HG03521 (cell line): ENCODE data around the gene NXN.
"Not testable (repeated sequence)": the region's sequence is repeated elsewhere in the genome, so short reads cannot be mapped to it uniquely, and the experiment has no call there.

Experiments used
- ATAC-seq: cut with Tn5 transposase; IDR thresholded peaks from one replicate; pipeline ENCODE4 v1.9.1; 2021; ENCODE audit warnings: mild to moderate bottlenecking, moderate library complexity; ENCODE audit not compliant: unreplicated experiment

NXN gene

DNA sequence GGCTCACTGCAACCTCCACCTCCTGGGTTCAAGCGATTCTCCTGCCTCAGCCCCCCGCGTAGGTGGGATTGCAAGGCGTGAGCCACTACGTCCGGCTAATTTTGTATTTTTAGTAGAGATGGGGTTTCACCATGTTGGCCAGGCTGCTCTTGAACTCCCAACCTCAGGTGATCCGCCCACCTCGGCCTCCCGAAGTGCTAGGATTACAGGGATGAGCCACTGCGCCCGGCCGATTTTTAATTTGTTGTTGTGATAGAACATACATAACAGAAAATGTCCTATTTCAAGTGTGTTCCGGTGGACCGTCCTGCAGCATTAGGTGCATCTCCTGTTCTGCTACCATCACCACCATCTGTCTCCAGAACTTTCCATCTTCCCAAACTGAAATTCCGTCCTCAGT is 55.3 kb downstream of the NXN start:
- ATAC-seq: not testable (repeated sequence)

DNA sequence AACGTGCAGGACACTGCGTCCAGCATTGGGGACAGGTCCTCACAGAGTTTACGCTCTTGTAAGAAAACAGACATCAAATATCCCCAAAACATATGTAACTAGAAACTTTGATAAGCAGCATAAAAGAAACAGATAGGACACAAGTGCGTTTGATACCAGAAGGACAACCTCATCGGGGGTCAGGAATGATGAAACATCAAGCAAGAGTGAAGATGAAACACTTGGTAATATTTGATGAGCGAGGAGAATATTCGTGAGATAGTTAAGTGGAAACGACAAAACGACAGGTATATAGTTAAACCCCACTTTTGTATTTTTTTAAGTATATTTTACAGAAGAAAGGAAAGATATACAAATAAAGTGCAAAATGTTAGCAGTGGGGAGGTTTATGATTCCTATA is 55.9 kb downstream of the NXN start:
- ATAC-seq: no peak

DNA sequence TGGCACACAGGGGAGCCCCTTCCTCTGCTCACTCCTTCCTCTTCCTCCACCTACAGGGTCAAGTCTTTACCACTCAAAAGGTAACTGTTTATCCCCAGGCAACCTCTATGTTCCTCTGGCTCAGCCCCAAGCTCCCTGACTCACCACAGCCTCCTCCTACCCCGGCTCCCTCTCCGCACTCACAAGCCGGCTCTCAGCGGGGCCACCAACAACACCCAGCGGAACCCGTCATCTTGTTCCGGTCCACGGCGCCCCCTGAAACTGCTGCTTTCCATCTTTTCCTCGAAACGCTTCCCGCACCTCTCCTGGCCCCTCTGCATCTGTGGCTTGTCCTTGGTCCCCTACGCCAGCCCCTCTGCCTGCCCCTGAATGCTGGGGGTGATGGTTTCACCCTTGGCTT is 58.4 kb downstream of the NXN start:
- no peak for ATAC-seq

DNA sequence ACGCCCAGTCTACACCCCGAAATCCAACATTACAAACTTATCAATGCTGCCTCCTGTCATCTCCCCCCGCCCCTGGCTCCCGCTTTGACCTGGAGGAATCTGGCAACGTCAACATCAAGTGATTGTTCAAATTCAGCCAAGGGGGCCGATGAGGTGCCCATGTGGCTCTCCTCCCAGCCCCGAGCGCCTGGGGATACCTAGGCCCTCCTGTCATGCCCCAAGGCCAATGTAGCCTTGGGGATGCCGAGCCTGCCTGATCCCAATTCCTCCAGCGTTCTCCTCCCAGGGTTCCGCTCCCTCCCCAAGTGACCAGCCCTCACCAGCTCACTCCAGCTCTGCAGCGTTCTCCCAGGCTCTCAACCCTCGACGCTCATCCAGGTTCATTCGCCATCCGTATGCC is 59.4 kb downstream of the NXN start:
- no peak for ATAC-seq

DNA sequence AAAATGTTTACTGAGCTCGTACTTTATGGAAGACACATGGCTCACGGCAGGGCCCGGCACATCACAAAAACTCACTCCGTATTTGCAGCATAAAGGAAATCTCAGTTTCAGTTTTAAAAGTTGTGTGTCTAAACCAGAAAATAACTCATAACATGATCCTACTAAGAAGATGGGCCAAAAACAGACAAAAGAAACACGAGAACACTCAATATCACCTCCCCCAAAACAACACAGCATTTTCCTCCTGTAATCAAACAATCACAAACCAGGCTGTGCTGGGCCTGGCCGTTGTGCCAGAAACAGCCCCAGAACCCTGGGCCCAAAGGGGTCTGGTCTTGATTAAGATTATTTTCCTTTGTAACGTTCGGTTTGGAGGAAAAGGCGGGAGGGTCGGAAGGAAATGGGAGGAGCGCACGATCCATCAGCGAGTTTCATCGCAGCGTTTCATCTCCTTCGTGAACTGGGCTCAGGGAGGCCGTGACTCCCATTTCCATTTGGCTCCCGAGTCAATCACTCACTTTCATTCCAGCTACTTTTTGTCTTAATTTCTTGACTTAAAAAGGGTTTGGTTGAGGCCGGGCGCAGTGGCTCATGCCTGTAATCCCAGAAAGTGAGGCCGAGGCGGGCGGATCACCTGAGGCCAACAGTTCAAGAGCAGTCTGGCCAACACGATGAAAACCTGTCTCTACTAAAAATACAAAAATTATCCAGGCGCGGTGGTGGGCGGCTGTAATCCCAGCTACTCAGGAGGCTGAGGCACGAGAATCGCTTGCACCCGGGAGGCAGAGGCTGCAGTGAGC is 61.4 kb downstream of the NXN start:
- no peak for ATAC-seq

DNA sequence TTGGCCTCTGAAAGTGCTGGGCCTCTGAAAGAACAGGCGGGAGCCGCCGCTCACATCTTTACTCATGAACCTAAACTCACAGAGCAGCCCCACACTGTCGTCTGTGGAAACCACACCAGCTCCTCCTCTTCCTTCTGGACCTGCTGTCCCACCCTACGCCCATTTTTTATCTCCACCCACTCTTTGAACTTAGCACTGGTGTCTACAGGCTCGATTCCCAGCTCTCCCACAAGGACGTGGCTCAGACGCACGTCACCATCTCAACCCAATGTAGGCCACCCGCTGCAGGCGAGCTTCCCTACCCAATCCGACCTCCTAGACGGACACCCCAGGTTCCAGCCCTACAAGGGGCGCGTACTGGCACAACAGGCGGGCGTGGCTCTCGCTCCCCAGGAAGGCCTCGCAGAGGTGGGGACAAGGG is 62.2 kb downstream of the NXN start:
- no peak for ATAC-seq

DNA sequence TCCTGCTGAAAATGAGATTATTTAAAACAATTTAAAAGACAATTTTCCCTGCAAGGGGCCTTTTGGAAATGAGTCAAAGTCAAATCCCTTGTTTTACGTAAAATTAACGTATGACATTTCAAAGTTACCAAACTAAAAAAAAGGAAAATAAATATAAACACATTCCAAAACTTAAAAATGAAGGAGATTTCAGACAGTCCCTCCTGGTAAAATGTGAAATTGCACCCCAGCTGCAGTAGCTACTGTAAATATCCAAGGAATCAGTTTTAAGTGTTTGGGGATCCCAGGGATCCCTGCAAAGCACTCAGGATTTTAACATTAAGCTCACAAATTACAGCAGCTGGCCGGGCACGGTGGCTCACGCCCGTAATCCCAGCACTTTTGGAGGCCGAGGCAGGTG is 63.3 kb downstream of the NXN start:
- no peak for ATAC-seq

DNA sequence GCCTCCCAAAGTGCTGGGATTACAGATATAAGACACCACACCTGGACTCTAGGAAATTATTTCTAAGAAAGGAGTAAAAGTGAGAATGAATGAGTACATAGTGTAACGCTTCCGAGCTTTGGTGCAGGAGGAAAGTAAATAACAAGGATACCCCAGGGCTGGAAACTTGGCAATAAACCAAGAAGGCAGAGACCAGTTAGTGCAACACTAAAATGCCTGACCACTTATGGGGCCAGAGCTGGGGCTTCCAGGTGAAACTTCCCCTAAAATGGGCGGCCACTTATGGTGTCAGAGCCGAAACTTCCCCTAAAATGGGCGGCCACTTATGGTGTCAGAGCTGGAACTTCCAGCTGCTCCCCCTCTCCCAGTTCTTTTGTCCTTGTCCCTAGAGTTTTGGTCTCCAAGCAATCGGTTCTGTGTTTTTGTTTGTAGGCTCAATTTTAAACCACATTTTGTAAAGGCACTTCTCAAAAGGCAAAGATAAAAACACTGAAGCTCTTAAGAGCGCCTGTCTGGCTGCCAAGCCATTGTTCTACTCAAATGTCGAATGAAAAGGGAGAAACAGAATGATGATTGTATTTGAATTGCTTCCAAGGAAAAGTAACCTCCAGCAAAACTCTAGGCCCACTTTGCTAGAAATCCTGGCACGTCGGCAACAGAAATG is 63.9 kb downstream of the NXN start:
- no peak for ATAC-seq

DNA sequence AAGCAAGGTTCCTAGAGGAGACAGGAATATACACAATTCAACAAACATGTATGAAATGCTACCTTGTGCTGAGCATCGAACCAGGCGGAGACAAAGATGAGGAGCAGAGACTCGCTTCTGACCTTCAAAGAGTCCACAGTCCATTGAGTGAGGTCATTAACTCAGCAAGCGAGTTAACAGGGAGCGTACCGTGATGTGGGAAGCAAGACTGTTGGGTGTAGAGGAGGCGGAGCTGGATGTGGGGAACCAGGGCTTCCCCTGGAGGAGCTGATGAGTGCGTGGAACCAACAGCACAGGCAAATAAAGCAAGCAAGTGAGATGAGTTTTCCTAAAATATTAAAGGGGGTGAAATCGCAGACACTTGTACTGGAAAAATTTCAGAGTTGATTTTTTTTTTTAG is 65.0 kb downstream of the NXN start:
- ATAC-seq: no peak

DNA sequence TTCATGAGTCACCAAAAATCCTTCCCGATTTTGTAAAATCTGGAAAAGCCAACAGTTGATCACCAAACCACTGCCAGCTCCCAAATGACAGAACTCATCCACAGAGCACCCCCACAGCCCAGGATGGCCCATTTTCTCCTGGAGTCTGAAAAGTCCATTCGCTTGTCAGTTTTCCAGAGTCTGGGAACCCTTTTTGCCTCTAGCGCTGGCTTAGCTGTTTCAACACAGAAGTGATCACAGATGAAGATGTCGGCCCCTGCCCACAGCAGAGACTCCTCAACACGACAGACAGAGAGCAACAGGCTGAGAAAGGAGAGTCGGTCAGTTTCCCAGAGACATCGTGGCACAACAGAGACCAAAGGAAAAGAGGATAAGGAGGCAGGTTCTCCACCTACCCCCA is 66.4 kb downstream of the NXN start:
- no peak for ATAC-seq

DNA sequence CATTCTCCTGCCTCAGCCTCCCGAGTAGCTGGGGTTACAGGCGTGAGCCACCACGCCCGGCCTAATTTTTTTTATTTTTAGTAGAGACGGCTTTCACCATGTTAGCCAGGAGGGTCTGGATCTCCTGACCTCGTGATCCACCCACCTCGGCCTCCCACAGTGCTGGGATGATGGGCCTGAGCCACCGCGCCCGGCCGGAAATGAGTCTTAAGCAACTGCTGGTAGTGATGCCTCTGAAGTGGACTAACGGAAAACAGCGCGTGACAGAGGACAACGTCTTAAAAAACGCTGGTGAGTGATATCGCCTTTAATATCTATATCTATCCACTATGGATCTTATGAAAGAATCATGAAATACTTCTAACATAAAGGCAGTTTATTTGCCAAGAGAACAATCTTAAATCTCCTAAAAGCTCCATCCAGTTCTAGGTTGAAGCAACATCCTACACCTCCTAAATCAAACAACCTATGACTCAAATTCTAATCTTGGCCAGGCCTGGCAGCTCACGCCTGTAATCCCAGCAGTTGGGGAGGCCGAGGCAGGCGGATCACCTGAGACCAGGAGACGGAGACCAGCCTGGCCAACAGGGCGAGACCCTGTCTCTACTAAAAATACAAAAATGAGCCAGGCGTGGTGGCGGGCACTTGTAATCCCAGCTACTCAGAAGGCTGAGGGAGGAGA is 69.8 kb downstream of the NXN start:
- ATAC-seq: no peak

DNA sequence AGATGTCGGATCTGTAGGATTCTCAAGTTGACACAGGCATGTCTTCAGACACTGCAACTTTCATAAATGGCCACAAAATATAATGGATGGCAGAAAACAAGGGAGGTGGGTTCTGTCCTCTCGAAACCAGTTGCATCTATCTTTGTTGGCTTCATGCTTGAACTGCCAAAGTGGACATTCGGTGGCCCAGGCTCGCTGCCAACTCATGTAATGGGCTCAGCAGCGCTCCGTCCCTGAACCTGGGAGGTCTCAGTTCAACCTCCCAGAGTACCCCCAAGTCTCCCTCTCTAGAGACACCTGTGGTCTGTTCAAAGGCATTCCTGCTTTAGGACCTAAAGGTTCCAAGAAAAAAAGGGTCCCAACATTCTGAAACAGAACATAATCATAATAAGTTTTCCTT is 71.9 kb downstream of the NXN start:
- ATAC-seq: no peak

DNA sequence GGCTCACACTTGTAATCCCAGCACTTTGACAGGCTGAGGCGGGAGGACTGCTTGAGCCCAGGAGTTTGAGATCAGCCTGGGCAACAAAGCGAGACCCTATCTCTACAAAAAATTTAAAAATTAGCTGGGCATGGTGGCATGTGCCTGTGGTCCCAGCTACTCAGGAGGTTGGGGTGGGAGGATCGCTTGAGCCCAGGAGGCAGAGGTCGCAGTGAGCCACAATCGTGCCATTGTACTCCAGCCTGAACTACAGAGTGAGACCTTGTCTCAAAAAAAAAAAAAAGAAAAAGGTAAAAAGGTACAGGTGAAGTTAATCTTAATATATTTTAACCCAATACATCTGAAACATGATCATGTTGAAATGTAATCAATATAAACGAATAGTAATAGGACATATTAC is 73.9 kb downstream of the NXN start:
- not testable (repeated sequence) for ATAC-seq

DNA sequence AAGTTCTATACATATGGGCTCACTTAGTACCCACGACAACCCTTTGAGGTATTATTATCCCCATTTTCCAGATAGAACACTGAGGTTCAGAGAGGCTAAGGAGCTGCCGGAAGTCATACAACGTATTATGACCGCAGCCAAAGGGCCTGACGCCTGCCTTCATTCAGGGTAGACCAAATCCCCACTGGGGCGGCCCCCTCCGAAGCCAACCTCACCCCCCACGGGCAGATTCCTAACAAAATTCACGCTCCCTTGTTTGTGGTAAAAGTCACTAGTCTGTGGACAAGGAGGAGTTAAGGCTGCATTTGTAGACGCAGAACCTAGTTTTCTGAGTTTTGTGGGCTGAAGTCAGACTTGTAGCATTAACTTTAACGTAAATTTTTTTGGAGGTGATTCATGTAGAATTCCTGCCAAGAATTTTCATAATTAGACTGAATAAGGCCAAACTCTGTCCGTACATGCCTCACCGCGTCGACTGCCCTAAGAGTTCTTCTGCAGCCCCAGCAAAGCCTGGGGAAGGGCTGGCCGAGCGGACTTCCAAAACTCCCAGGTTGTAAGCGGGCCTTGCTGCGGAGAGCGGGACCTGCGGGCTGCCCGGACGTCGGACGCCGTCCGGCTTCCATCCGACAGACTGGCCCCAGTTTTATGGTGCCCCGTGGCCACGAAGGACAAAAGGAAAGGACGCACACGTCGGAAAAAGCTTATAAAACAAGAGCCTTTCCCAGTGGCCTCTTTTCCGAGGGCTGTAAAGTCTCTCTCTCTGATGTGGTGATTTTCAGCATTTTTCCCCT is 75.7 kb downstream of the NXN start:
- ATAC-seq: no peak

DNA sequence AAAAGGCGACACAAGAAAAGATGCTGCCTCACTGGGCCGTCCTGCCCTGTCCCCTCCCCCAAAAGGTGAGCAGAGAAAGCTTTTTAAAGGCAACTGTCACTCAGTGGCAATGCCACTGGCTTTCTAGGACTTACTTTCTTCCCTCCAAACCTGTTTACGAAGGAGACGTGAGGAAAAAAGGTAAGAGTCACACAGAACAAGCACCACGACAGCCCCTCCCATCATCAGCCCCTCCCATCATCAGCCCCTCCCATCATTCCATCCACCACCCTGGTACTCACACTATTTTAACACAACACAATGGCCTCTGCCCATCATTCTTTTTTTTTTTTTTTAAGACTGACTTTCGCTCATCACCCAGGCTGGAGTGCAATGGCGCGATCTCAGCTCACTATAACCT is 77.1 kb downstream of the NXN start:
- ATAC-seq: no peak

DNA sequence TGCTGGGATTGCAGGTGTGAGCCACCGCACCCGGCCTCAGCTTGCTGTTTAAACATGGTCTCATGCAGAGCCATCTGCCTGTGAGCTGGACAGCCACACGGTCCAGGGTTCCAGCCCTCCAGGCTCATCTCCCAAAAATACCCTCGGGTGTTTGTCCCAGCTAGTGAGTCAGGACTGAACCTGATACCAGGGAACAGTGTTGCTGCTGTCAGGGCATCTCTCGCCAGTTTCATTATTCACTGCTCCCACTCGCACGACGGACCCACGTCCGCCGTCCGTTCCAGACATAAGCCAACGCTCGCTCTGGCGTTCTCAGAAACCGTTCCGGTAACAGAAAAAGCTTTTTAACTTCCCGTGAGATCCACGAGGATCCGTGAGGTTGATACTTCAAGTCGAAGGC is 77.6 kb downstream of the NXN start:
- ATAC-seq: no peak

DNA sequence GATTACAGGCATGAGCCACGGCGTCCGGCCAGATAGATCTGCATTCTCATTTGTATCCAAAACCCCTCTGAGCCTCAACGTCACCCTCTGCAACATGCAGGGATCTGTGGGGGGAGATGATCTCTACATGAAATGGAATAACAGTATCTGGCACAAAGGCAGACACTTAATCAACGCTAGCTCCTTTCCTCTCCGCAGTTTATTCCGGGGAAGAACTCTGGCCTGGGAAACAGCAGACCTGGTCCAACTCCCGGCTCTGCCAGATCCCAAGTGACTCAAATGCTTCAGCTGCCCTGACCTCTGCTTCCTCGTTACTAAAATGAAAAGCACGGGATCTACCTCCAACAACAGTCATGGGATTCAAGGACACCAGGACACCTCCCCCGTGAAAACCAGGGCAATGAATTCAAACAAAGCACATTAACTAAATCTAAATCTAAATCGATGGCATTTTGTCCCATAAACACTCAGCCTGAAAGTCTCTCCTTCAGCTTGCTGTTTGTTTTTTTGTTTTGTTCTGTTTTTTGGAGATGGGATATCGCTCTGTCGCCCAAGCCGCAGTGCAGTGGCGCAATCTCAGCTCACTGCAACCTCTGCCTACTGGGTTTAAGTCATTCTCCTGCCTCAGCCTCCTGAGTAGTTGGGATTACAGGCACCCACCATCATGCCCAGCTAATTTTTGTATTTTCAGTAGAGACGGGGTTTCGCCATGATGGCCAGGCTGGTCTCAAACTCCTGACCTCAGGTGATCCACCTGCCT is 78.2 kb downstream of the NXN start:
- no peak for ATAC-seq

DNA sequence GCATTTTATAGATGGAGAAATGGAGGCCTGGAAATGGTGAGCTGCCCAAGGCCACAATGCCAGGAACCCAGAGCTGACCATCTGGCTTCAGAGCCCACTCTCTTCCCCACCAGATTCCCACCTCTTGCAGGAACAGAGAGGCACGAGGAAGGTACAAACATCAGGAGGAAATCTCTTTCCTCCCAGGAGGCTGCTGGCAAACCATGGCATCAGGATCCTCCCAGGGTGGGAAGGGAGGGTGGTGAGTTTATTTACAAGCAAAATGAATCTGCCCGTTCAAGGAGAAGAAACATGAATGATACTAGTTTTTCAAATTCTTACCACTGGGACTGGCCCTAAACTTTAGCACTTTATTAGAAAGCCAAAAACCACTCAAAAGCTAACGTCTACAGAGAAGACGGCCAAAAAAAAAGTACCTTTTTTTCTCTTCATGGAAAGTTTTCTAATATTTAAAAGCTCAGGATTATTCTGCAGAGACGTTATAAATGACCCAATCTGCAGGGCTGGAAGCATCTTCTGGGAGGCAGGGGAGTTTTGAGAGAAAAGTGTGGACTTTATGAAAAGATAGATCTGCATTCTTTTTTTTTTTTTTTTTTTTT is 79.1 kb downstream of the NXN start:
- no peak for ATAC-seq

DNA sequence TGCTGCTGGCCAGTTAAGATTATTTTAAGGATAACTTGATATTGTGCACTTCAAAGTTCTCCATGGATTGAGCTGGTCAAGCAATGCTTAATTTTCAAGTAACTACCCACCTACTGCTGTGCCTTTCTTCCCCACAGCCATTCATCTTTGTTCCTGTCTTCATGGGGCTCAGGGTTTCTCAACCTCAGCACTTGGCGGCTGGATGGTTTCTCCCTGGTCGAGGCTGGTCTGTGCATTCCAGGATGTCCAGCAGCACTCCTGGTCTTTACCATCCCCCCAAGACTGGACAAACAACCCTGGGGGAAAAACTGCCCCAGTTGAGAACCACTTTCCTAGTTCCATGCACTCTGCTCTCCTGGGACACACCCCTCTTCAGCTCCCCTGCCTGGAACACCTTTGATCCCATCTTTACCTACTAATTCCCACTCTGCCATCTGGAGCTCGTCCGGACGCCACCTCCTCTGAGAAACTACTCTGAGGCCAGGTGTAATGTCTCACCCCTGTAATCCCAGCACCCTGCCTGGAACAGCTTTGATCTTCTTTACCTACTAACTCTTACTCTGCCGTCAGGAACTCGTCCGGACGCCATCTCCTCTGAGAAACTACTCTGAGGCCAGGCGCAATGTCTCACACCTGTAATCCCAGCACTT is 81.5 kb downstream of the NXN start:
- ATAC-seq: no peak
